Endothelial cell of umbilical vein (primary cell): ENCODE data around the gene GULP1. TPM values are rescaled to one million over a fixed set of nuclear protein-coding genes. Genes with fewer than 3 reads are reported as not detected.

Source experiments
- BruUV-seq: library from RNA; stranded (reverse); fragments of 400-500 nt; replicated peaks from 2 replicates; lab custom pipeline; 2021; lab: Mats Ljungman, UMichigan
- CTCF ChIA-PET: fragments of 300-600, 350-600 bp; sonication (Branson Sonifier 250); formaldehyde crosslinking; loops from one replicate; lab custom pipeline; 2021; ENCODE audit warnings: antibody characterized with exemption, inconsistent platforms; lab: Charles Lee
- POLR2A ChIA-PET: fragments of 300-600, 350-600 bp; sonication (Branson Sonifier 250); formaldehyde crosslinking; loops from one replicate; lab custom pipeline; 2021; ENCODE audit warnings: antibody characterized with exemption, inconsistent platforms; lab: Charles Lee
- DNase-seq: peaks from one replicate; pipeline ENCODE4 v3.0.0-alpha.2; 2011; ENCODE audit warnings: low read depth, low spot score
- FAIRE-seq: peaks from 2 replicates; lab custom pipeline; 2011; peaks lifted over from hg19 to GRCh38; lab: Jason Lieb, UNC
- H2AFZ ChIP-seq: 2 replicates; pipeline ENCODE4 v1.6.0; 2012; ENCODE audit warnings: low read depth, low read length, control low read depth, inconsistent platforms
- H3K27ac ChIP-seq: 2 replicates; pipeline ENCODE4 v1.5.1; 2011; ENCODE audit warnings: low read depth, mild to moderate bottlenecking, control low read depth, low read length, moderate library complexity; ENCODE audit not compliant: insufficient read depth
- H3K27me3 ChIP-seq, 2 experiments: 2 replicates each; pipeline versions ENCODE4 v1.6.0 to v1.6.1; 2011; ENCODE audit warnings: low read length in 2 of 2, mixed read lengths in 1 of 2; ENCODE audit not compliant: control insufficient read depth in 2 of 2, insufficient read depth in 2 of 2
- H3K36me3 ChIP-seq, 2 experiments: 2 replicates in 1 of 2; 3 replicates in 1 of 2; pipeline ENCODE4 v1.5.1; 2011; ENCODE audit warnings: low read length in 2 of 2, mild to moderate bottlenecking in 1 of 2, moderate library complexity in 1 of 2; ENCODE audit not compliant: control insufficient read depth in 2 of 2, insufficient read depth in 2 of 2; ENCODE audit errors: extremely low read depth in 1 of 2
- H3K4me1 ChIP-seq: 3 replicates; pipeline ENCODE4 v1.5.1; 2011; ENCODE audit warnings: mild to moderate bottlenecking, low read length; ENCODE audit not compliant: control insufficient read depth, insufficient read depth; ENCODE audit errors: extremely low read depth
- H3K4me2 ChIP-seq: 2 replicates; pipeline ENCODE4 v1.6.1; 2011; ENCODE audit warnings: low read length, control low read depth, mixed read lengths; ENCODE audit not compliant: insufficient read depth
- H3K4me3 ChIP-seq, 3 experiments: fragments of 200-600 bp in 1 of 3; sonication (generic), shearing (Covaris generic) in 1 of 3; replicated peaks in 1 of 3; 2 replicates each; pipeline ENCODE4 v1.5.1; 2011 to 2016; ENCODE audit warnings: control low read depth in 3 of 3, low read length in 3 of 3, mild to moderate bottlenecking in 2 of 3, inconsistent platforms in 1 of 3, low read depth in 1 of 3, moderate library complexity in 1 of 3; ENCODE audit not compliant: insufficient read depth in 1 of 3
- H3K79me2 ChIP-seq: 2 replicates; pipeline ENCODE4 v1.6.0; 2012; ENCODE audit warnings: low read length, inconsistent platforms; ENCODE audit not compliant: control insufficient read depth, insufficient read depth
- H3K9ac ChIP-seq: replicated peaks from 2 replicates; pipeline ENCODE3; 2011; ENCODE audit warnings: low read length, control low read depth; ENCODE audit not compliant: insufficient read depth; ENCODE audit errors: extremely low read depth
- H3K9me1 ChIP-seq: replicated peaks from 3 replicates; pipeline ENCODE4 v1.6.0; 2011; ENCODE audit warnings: mild to moderate bottlenecking, low read length; ENCODE audit not compliant: control insufficient read depth, insufficient read depth; ENCODE audit errors: extremely low read depth
- H3K9me3 ChIP-seq: replicated peaks from 2 replicates; pipeline ENCODE4 v1.5.1; 2012; ENCODE audit warnings: low read length, inconsistent platforms; ENCODE audit not compliant: control insufficient read depth, insufficient read depth
- H4K20me1 ChIP-seq: replicated peaks from 2 replicates; pipeline ENCODE3; 2011; ENCODE audit warnings: mild to moderate bottlenecking, low read length; ENCODE audit not compliant: control insufficient read depth, insufficient read depth; ENCODE audit errors: extremely low read depth
- EZH2 ChIP-seq: IDR thresholded peaks from 2 replicates; pipeline ENCODE4 v1.6.1; 2012; ENCODE audit warnings: borderline replicate concordance, low read depth, mild to moderate bottlenecking, moderate library complexity, low read length, inconsistent platforms; ENCODE audit not compliant: severe bottlenecking
- FOS ChIP-seq: IDR thresholded peaks from 2 replicates; pipeline ENCODE4 v1.6.1; 2011; ENCODE audit warnings: mild to moderate bottlenecking, low read length, moderate library complexity, borderline replicate concordance; ENCODE audit not compliant: insufficient read depth
- GATA2 ChIP-seq: IDR thresholded peaks from 2 replicates; pipeline ENCODE4 v1.7.0; 2011; ENCODE audit warnings: low read depth, mild to moderate bottlenecking, moderate library complexity, mixed read lengths, low read length; ENCODE audit not compliant: insufficient read length, insufficient read depth
- JUN ChIP-seq: IDR thresholded peaks from 2 replicates; pipeline ENCODE4 v1.6.1; 2011; ENCODE audit warnings: borderline replicate concordance, low read depth; ENCODE audit not compliant: insufficient read length, insufficient read depth
- POLR2A ChIP-seq: IDR thresholded peaks from 2 replicates; pipeline ENCODE4 v1.6.1; 2012; ENCODE audit warnings: low read depth, mild to moderate bottlenecking, control low read depth, low read length
- POLR2AphosphoS5 ChIP-seq: IDR thresholded peaks from 2 replicates; pipeline ENCODE4 v1.6.1; 2012; ENCODE audit warnings: low read depth, mild to moderate bottlenecking, control low read depth, low read length, moderate library complexity; ENCODE audit not compliant: insufficient read depth
- dilution Hi-C: fragments of 300-500 bp; cut with MboI; formaldehyde crosslinking; loops from one replicate; pipeline ENCODE4 v1.15.0; 2019; ENCODE audit warnings: low sequenced_read_pairs; ENCODE audit not compliant: extremely low pct_ligation_motif_present
- intact Hi-C: fragments of 100-400 bp; cut with micrococcal nuclease; formaldehyde crosslinking; loops from one replicate; pipeline ENCODE4 v1.10.0; 2022
- polyA plus RNA-seq, 4 experiments: library from polyadenylated mRNA; depleted of rRNA in 3 of 4; stranded (reverse) in 3 of 4; unstranded in 1 of 4; fragments of >200 nt; gene quantifications; 2 replicates each; pipeline versions ENCODE4 v1.2.1 to v1.2.3, GENCODE V29; 2011 to 2012; ENCODE audit warnings: missing spikeins in 1 of 4
- total RNA-seq: library from RNA; stranded (reverse); gene quantifications from 2 replicates; pipeline ENCODE4 v1.2.3, GENCODE V29; 2021
- TF ChIP-seq, protein P1 (sequence below), 2 donors: IDR thresholded peaks; 1 replicate in 1 of 2; 2 replicates in 1 of 2; pipeline ENCODE4 v1.5.1; 2011; ENCODE audit warnings: low read length in 2 of 2, mild to moderate bottlenecking in 2 of 2, moderate library complexity in 2 of 2, control low read depth in 1 of 2, inconsistent platforms in 1 of 2, low read depth in 1 of 2; ENCODE audit not compliant: insufficient read depth in 1 of 2; ENCODE audit errors: extremely low read depth in 1 of 2

The GULP1 gene
- total and polyA plus RNA-seq, 2 donors (not counting 3 experiments of a cell fraction or from before 2014, with no cell fraction given): 24.4 to 53.8 TPM

DNA sequence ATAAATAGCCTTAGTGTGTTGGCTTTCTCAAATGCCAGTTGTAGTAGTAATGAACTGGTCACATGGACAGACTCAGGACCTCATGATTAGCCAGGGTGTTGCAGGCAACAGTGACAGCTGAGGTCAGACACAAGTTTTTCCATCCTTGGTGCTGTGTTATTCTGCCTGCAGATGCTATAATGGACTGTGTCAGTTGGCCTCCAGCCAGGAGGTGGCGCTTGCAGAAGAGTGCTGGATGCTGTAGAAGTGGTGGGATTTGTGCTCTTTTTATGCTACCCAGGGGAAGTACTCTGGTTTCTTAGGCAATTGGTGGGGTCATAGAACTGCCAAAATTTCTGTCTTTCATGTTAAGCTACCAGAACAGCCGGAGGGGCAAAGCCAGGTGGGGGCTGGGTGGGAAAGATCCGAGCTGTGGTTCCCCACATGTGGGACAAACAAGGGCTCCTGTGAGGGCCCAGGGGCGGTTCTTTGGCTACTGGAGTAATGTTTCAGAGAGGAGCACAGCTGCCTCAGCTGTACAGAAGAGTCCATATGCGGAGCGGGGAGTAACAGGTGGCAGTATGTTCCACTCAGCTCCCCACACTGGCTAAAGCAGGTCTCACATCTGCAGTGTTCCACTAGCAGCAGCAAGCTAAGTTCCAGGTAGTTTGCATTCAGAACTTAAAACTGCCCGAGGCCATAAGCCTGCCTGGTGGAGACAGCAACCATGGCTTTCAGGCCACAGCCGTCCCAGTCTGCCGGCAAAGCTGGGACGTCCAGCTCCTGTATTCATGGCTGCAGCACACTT, 104.4 kb downstream of the GULP1 start:
- POLR2A ChIA-PET: no interaction called here
- intact Hi-C loops (no loop called here), dilution Hi-C loops (no loop called here)
- no peaks in the 10 kb centered on the region for H3K27me3 ChIP-seq
- H2AFZ ChIP-seq: no peak overlapping the region
- H3K79me2 ChIP-seq: peaks cover 11% of the 10 kb centered on the region
- H3K9me1 ChIP-seq: no peaks in the 10 kb centered on the region
- no peak overlapping the region for H3K4me3 ChIP-seq
- H3K9me3 ChIP-seq: no peaks in the 10 kb centered on the region
- FAIRE-seq: no peak
- H3K4me1 ChIP-seq: no peaks in the 10 kb centered on the region
- CTCF ChIA-PET: interaction anchor here (0.6 kb wide), 1 partner anchor 27 kb away, joined by 3 read pairs; no protein-coding TSS in a partner anchor
- TF ChIP-seq POLR2A (no peak), EZH2 (no peak)
- no peak overlapping the region for H3K27ac ChIP-seq
- H4K20me1 ChIP-seq: no peaks in the 10 kb centered on the region
- DNase-seq: no peak
- no peak overlapping the region for H3K9ac ChIP-seq
- no TSS peak for BruUV-seq
- no peaks in the 10 kb centered on the region for H3K36me3 ChIP-seq
- no peak overlapping the region for H3K4me2 ChIP-seq

DNA sequence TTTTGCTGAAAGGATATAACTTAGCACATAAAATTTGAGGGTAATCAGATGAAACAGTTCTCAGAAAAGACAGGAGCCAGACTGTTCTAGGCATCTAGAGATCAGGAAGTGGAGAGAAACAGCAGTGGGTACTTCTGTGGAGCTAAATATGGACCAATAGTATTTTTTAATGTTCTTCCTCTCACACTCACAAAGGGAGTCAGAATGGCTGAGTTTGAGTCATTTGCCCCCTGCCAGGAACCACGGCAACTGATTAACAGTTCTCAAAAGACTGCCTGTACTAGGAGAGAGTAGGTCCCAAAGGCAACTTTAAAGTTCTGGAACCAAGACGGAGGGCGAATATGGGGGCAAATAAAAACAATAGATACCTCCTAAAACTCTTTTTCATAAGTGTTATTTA, 107.5 kb downstream of the GULP1 start:
- POLR2A ChIA-PET: no interaction called here
- FAIRE-seq: no peak

More for the DNA sequence above, 107.5 kb downstream of the GULP1 start:
- BruUV-seq: no TSS peak
- no peaks in the 10 kb centered on the region for H4K20me1 ChIP-seq
- no peak overlapping the region for H3K4me2 ChIP-seq
- CTCF ChIA-PET: no interaction called here
- H2AFZ ChIP-seq: no peak overlapping the region
- no peak for DNase-seq
- TF ChIP-seq JUN: no peak
- TF ChIP-seq EZH2: no peak
- TF ChIP-seq POLR2AphosphoS5: no peak
- TF ChIP-seq GATA2: no peak
- TF ChIP-seq FOS: no peak
- no peak for TF ChIP-seq POLR2A
- TF ChIP-seq, protein P1, sequence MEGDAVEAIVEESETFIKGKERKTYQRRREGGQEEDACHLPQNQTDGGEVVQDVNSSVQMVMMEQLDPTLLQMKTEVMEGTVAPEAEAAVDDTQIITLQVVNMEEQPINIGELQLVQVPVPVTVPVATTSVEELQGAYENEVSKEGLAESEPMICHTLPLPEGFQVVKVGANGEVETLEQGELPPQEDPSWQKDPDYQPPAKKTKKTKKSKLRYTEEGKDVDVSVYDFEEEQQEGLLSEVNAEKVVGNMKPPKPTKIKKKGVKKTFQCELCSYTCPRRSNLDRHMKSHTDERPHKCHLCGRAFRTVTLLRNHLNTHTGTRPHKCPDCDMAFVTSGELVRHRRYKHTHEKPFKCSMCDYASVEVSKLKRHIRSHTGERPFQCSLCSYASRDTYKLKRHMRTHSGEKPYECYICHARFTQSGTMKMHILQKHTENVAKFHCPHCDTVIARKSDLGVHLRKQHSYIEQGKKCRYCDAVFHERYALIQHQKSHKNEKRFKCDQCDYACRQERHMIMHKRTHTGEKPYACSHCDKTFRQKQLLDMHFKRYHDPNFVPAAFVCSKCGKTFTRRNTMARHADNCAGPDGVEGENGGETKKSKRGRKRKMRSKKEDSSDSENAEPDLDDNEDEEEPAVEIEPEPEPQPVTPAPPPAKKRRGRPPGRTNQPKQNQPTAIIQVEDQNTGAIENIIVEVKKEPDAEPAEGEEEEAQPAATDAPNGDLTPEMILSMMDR (IDR thresholded peaks at IDR 0.05; ENCODE audit: extremely low read depth in 1 of 2, insufficient read depth in 1 of 2, low read depth in 1 of 2, low read length in 2 of 2): no peak
- H3K27me3 ChIP-seq: no peaks in the 10 kb centered on the region
- no peaks in the 10 kb centered on the region for H3K9me1 ChIP-seq
- peaks cover 5% of the 10 kb centered on the region for H3K79me2 ChIP-seq
- no peaks in the 10 kb centered on the region for H3K4me1 ChIP-seq
- H3K36me3 ChIP-seq: no peaks in the 10 kb centered on the region
- H3K9ac ChIP-seq: no peak overlapping the region
- dilution Hi-C loops (no loop called here), intact Hi-C loops (no loop called here)
- H3K27ac ChIP-seq: no peak overlapping the region
- H3K9me3 ChIP-seq: no peaks in the 10 kb centered on the region
- no peak overlapping the region for H3K4me3 ChIP-seq
